ENCODE measurements around the gene PGC.

PGC gene

GRCh38 chr6:41711323-41712038 lies 35.7 kb downstream of the PGC start:
- no peak for DNase-seq

GRCh38 chr6:41709375-41709774 lies 37.8 kb downstream of the PGC start:
- no peak for DNase-seq

- DNase-seq, result no peak
These were observed 38.3 kb downstream of the PGC start for GRCh38 chr6:41708856-41709255.

- no peak for DNase-seq
These were observed 39.5 kb downstream of the PGC start for GRCh38 chr6:41707565-41708200.

GRCh38 chr6:41706876-41707564 lies 40.2 kb downstream of the PGC start:
- DNase-seq, result no peak

- DNase-seq, result peak; percentile 66
These were observed 41.0 kb downstream of the PGC start for GRCh38 chr6:41705996-41706835.

- DNase-seq, result no peak
These were observed 41.7 kb downstream of the PGC start for GRCh38 chr6:41705311-41705995.

GRCh38 chr6:41704656-41705310 lies 42.4 kb downstream of the PGC start:
- no peak for DNase-seq

- no peak for DNase-seq
These were observed 43.2 kb downstream of the PGC start for GRCh38 chr6:41704028-41704427.

GRCh38 chr6:41702771-41703494 lies 44.3 kb downstream of the PGC start:
- DNase-seq, result no peak

GRCh38 chr6:41702089-41702745 lies 45.0 kb downstream of the PGC start:
- no peak for DNase-seq

- DNase-seq, result no peak
These were observed 46.5 kb downstream of the PGC start for GRCh38 chr6:41700463-41701347.

- DNase-seq, result no peak
These were observed 48.1 kb downstream of the PGC start for GRCh38 chr6:41699063-41699462.

- DNase-seq, result no peak
These were observed 49.1 kb downstream of the PGC start for GRCh38 chr6:41697861-41698781.

- no peak for DNase-seq
These were observed 50.4 kb downstream of the PGC start for GRCh38 chr6:41696788-41697187.

- DNase-seq, result no peak
These were observed 51.4 kb downstream of the PGC start for GRCh38 chr6:41695825-41696224.

- DNase-seq, result no peak
These were observed 52.2 kb downstream of the PGC start for GRCh38 chr6:41694815-41695526.

Measured in activated CD8-positive, alpha-beta memory T cell treated with anti-CD3 and anti-CD28 coated beads, Interleukin-2, amount 50 U/mL, for 4 hours (primary cell).